MCF 10A (cell line): ENCODE results near the gene CDK15. TPM values are rescaled to one million over a fixed set of nuclear protein-coding genes. Genes with fewer than 3 reads are reported as not detected.

Source experiments
- BruUV-seq: library from RNA; stranded (reverse); fragments of 400-500 nt; replicated peaks from 2 replicates; lab custom pipeline; 2021; lab: Mats Ljungman, UMichigan
- CTCF ChIA-PET: fragments of 300-600 bp; sonication (Branson Sonifier 250); formaldehyde crosslinking; extraction: SDS; loops from one replicate; lab custom pipeline; 2021; ENCODE audit warnings: antibody characterized with exemption, inconsistent platforms; lab: Yijun Ruan, JAX
- POLR2A ChIA-PET: fragments of 300-600, 350-650 bp; sonication (Branson Sonifier 250); formaldehyde crosslinking; extraction: SDS; loops from one replicate; lab custom pipeline; 2020; ENCODE audit warnings: antibody characterized with exemption, inconsistent platforms; lab: Yijun Ruan, JAX
- DNase-seq: peaks from one replicate; pipeline ENCODE4 v3.0.0-alpha.2; 2018; ENCODE audit not compliant: unreplicated experiment
- H3K27ac Mint-ChIP-seq: one replicate; pipeline ENCODE4 v1.8.0; 2022; ENCODE audit warnings: mild to moderate bottlenecking, low read depth, mixed read lengths; ENCODE audit not compliant: unreplicated experiment
- H3K27me3 Mint-ChIP-seq: one replicate; pipeline ENCODE4 v1.8.0; 2022; ENCODE audit warnings: mixed read lengths; ENCODE audit not compliant: insufficient read depth, unreplicated experiment
- H3K36me3 Mint-ChIP-seq: one replicate; pipeline ENCODE4 v1.8.0; 2022; ENCODE audit warnings: mild to moderate bottlenecking, moderate library complexity, mixed read lengths; ENCODE audit not compliant: insufficient read depth, unreplicated experiment
- H3K4me1 Mint-ChIP-seq: one replicate; pipeline ENCODE4 v1.8.0; 2022; ENCODE audit warnings: mixed read lengths; ENCODE audit not compliant: insufficient read depth, unreplicated experiment
- H3K4me3 Mint-ChIP-seq: one replicate; pipeline ENCODE4 v1.8.0; 2022; ENCODE audit warnings: mild to moderate bottlenecking, moderate library complexity, mixed read lengths; ENCODE audit not compliant: unreplicated experiment
- H3K9me3 Mint-ChIP-seq: one replicate; pipeline ENCODE4 v1.8.0; 2022; ENCODE audit warnings: mixed read lengths; ENCODE audit not compliant: unreplicated experiment
- CTCF ChIP-seq: fragments of 200-600 bp; IDR thresholded peaks from one replicate; pipeline ENCODE4 v1.8.0; 2022; ENCODE audit warnings: antibody characterized with exemption, mild to moderate bottlenecking; ENCODE audit not compliant: unreplicated experiment
- intact Hi-C: fragments of 100-400 bp; cut with micrococcal nuclease; formaldehyde crosslinking; loops from 2 replicates; pipeline ENCODE4 v1.14.1; 2022
- total RNA-seq: library from RNA; stranded (reverse); gene quantifications from 2 replicates; pipeline ENCODE4 v1.2.3, GENCODE V29; 2022

Gene CDK15
- total RNA-seq, 1 experiment from 2014 or later, result not detected

DNA sequence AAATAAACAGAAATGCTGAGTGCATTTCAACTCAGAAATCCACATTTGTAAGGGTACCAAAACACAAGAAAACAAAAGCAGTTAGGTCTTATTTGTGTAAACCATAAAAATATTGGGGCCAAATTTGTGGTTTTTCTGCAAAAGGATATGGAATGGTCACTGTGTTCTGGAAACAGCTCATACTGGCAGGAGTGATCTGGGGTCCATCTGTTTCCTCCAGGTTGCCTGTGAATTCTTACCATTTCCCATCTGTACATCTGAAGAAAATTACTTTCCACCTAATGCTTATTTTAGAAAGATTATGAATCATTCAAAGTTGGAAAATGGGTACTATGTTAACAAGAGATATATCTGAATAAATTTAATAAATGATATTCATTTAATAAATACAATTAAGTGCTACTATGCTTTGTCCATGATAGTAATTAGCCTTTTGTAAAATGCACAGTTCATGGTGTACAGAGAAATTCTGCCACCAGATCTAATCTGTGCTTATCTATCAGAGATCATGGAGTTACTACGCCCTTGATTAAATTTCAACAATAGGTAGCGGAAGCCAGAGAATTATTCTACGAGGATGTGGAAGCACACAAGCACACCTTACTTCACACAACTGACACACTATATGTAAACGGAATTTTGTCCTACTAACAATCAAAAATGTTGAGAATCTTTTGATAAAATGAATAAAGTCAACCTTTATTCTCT is 36.5 kb upstream of the CDK15 start:
- no TSS peak for BruUV-seq
- POLR2A ChIA-PET, result interaction anchor here (3.4 kb wide), 1 partner anchor 10 kb away, joined by 16 read pairs; the partner anchor contains the start of gene ALS2
- TF ChIP-seq CTCF, result no peak
- H3K4me1 Mint-ChIP-seq, result peaks cover 5% of the 10 kb centered on the region
- no peak overlapping the region for H3K27ac Mint-ChIP-seq
- intact Hi-C loops, result no loop called here
- H3K27me3 Mint-ChIP-seq, result no peaks in the 10 kb centered on the region
- peaks cover 16% of the 10 kb centered on the region for H3K36me3 Mint-ChIP-seq
- H3K4me3 Mint-ChIP-seq, result no peak overlapping the region
- DNase-seq, result no peak
- CTCF ChIA-PET, result interaction anchor here (0.7 to 0.8 kb wide), 2 partner anchors 26 to 551 kb away, joined by 3 read pairs; no protein-coding TSS in a partner anchor
- H3K9me3 Mint-ChIP-seq, result no peaks in the 10 kb centered on the region

GRCh38 chr2:201773990-201774389 is 32.3 kb upstream of the CDK15 start:
- TF ChIP-seq CTCF, result no peak
- no TSS peak for BruUV-seq
- Mint-ChIP-seq H3K4me1 (peaks cover 12% of the 10 kb centered on the region), H3K36me3 (no peaks in the 10 kb centered on the region), H3K9me3 (no peaks in the 10 kb centered on the region), H3K27me3 (no peaks in the 10 kb centered on the region), H3K27ac (no peak overlapping the region), H3K4me3 (no peak overlapping the region)
- intact Hi-C loops, result no loop called here
- ChIA-PET POLR2A (no interaction called here), CTCF (interaction anchor here (0.6 to 1.5 kb wide), 2 partner anchors 10 to 1112 kb away, joined by 3 to 7 read pairs; no protein-coding TSS in a partner anchor)
- DNase-seq, result no peak

- CTCF ChIA-PET, result interaction anchor here (1.5 kb wide), 1 partner anchor 10 kb away, joined by 7 read pairs; no protein-coding TSS in a partner anchor
- Mint-ChIP-seq H3K4me1 (peaks cover 12% of the 10 kb centered on the region), H3K9me3 (no peaks in the 10 kb centered on the region), H3K27me3 (no peaks in the 10 kb centered on the region), H3K4me3 (no peak overlapping the region), H3K36me3 (no peaks in the 10 kb centered on the region), H3K27ac (no peak overlapping the region)
- no peak for DNase-seq
- BruUV-seq, result no TSS peak
- no peak for TF ChIP-seq CTCF
- POLR2A ChIA-PET, result no interaction called here
- intact Hi-C loops, result no loop called here
These were observed 31.8 kb upstream of the CDK15 start for GRCh38 chr2:201774546-201774945.

DNA sequence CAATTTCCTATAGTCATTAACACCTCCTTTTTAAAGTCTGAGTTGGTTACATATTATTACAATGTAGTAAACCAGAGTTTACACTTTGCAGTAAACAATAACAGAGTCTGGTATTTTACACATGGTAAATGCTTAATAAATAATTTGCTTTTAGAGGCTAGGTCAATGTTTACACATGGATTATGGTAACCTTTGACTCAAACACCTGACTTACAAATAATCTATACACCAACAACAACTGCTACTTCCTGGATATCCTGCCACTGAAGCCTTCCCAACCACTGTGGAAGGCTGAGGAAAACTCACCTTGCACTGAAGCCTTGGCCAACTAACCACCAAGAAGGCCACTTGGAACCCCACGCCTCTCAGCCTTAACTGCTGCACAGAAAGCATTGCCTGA is 31.0 kb upstream of the CDK15 start:
- Mint-ChIP-seq H3K27me3 (no peaks in the 10 kb centered on the region), H3K4me3 (no peak overlapping the region), H3K36me3 (no peaks in the 10 kb centered on the region), H3K4me1 (peaks cover 12% of the 10 kb centered on the region), H3K27ac (no peak overlapping the region), H3K9me3 (no peaks in the 10 kb centered on the region)
- no peak for DNase-seq
- TF ChIP-seq CTCF, result no peak
- BruUV-seq, result no TSS peak
- intact Hi-C loops, result no loop called here
- ChIA-PET CTCF (interaction anchor here (0.6 to 1.1 kb wide), 2 partner anchors 10 to 269 kb away, joined by 3 read pairs; no protein-coding TSS in a partner anchor), POLR2A (no interaction called here)
